Kidney epithelial cell (primary cell): ENCODE data around the gene CORO7. TPM values are rescaled to one million over a fixed set of nuclear protein-coding genes. Genes with fewer than 3 reads are reported as not detected.
A peak's percentile ranks its signal among the peaks of the same experiment; 100 is the strongest.

Experiments
- DNase-seq: peaks from one replicate; pipeline ENCODE4 v3.0.0-alpha.2; 2010; ENCODE audit warnings: low read depth
- H3K27me3 ChIP-seq: 2 replicates; pipeline ENCODE4 v1.6.0; 2011; ENCODE audit warnings: low read length; ENCODE audit not compliant: control insufficient read depth, insufficient read depth
- H3K36me3 ChIP-seq: 2 replicates; pipeline ENCODE4 v1.5.1; 2011; ENCODE audit warnings: low read length; ENCODE audit not compliant: control insufficient read depth, insufficient read depth
- H3K4me3 ChIP-seq: 2 replicates; pipeline ENCODE4 v1.5.1; 2011; ENCODE audit warnings: low read depth, mild to moderate bottlenecking, control low read depth, low read length
- total RNA-seq: library from RNA; depleted of rRNA; stranded (reverse); fragments of >200 nt; gene quantifications from 2 replicates; pipeline ENCODE4 v1.2.3, GENCODE V29; 2015
- TF ChIP-seq, protein P1 (sequence below): IDR thresholded peaks from 2 replicates; pipeline ENCODE4 v1.5.1; 2011; ENCODE audit warnings: mild to moderate bottlenecking, moderate library complexity, low read length, control low read depth, inconsistent platforms; ENCODE audit not compliant: insufficient read depth, poor library complexity, severe bottlenecking

Gene CORO7
- total RNA-seq, 1 donor from 2014 or later, result 57.3 TPM

DNA sequence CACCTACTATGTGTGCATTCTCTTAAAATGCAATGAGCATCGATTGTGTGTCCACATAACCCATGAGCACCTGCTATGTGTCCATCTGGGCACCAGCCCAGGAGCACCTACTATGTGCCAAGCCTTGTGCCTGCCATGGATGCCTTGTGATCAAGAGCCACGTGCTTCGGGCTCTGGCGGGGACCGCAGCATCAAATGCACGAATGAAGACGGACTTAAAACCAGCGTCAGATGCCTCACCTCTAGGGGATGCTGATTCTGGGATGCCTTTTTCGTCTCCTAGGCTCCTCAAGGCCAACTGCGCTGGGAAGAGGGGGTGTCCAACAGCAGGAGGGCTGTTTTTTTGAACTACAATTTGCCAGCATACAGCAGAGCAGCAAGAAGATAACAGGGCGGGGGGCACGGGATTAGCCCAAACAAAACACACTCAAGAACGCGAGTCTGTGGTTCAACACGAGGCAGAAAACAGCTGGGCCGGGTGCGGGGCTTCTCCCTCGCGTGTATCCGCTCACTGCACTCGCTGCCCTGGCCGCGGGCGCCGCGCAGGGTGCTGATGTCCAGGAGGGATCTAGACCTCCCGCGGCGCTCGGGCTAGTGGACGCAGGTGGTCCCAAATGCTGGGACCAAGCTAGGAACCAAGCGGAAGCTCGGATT, 101.7 kb downstream of the CORO7 start:
- no peak for DNase-seq
- Histone ChIP-seq H3K36me3 (no peaks in the 10 kb centered on the region), H3K27me3 (no peaks in the 10 kb centered on the region), H3K4me3 (peak overlapping the region; percentile 87)
- TF ChIP-seq, protein P1, sequence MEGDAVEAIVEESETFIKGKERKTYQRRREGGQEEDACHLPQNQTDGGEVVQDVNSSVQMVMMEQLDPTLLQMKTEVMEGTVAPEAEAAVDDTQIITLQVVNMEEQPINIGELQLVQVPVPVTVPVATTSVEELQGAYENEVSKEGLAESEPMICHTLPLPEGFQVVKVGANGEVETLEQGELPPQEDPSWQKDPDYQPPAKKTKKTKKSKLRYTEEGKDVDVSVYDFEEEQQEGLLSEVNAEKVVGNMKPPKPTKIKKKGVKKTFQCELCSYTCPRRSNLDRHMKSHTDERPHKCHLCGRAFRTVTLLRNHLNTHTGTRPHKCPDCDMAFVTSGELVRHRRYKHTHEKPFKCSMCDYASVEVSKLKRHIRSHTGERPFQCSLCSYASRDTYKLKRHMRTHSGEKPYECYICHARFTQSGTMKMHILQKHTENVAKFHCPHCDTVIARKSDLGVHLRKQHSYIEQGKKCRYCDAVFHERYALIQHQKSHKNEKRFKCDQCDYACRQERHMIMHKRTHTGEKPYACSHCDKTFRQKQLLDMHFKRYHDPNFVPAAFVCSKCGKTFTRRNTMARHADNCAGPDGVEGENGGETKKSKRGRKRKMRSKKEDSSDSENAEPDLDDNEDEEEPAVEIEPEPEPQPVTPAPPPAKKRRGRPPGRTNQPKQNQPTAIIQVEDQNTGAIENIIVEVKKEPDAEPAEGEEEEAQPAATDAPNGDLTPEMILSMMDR, result no peak

GRCh38 chr16:4313563-4314531, 102.5 kb downstream of the CORO7 start:
- no peaks in the 10 kb centered on the region for H3K27me3 ChIP-seq
- H3K4me3 ChIP-seq, result no peak overlapping the region
- H3K36me3 ChIP-seq, result no peaks in the 10 kb centered on the region
- no peak for DNase-seq
- TF ChIP-seq, protein P1, result peak; percentile 71

- H3K27me3 ChIP-seq, result no peaks in the 10 kb centered on the region
- peak; percentile 42 for DNase-seq
- TF ChIP-seq, protein P1, result peak; percentile 75
These were observed 106.5 kb downstream of the CORO7 start for GRCh38 chr16:4309833-4310266.

GRCh38 chr16:4309102-4309832, 107.1 kb downstream of the CORO7 start:
- DNase-seq, result no peak
- TF ChIP-seq, protein P1, result no peak
- H3K27me3 ChIP-seq, result no peaks in the 10 kb centered on the region
- H3K36me3 ChIP-seq, result no peaks in the 10 kb centered on the region
- H3K4me3 ChIP-seq, result no peak overlapping the region

More at GRCh38 chr16:4309833-4310266, 106.5 kb downstream of the CORO7 start:
- Histone ChIP-seq H3K4me3 (no peak overlapping the region), H3K36me3 (no peaks in the 10 kb centered on the region)

- Histone ChIP-seq H3K4me3 (peak overlapping the region; percentile 50), H3K27me3 (no peaks in the 10 kb centered on the region), H3K36me3 (no peaks in the 10 kb centered on the region)
- no peak for DNase-seq
- TF ChIP-seq, protein P1, result no peak
These were observed 109.0 kb downstream of the CORO7 start for GRCh38 chr16:4307215-4308037.
